Chondrocyte (in vitro differentiated cells): ENCODE data around the gene DYNLRB1. TPM values are rescaled to one million over a fixed set of nuclear protein-coding genes. Genes with fewer than 3 reads are reported as not detected.
A peak's percentile ranks its signal among the peaks of the same experiment; 100 is the strongest.
"Not testable (repeated sequence)": the region's sequence is repeated elsewhere in the genome, so short reads cannot be mapped to it uniquely, and the experiment has no call there.

Experiments
- DNase-seq: peaks from one replicate; pipeline ENCODE4 v3.0.0; 2021; ENCODE audit warnings: mixed read lengths, low spot score
- H3K27ac Mint-ChIP-seq: one replicate; pipeline ENCODE4 v1.8.0; 2021; ENCODE audit warnings: mild to moderate bottlenecking, moderate library complexity, mixed read lengths; ENCODE audit not compliant: unreplicated experiment
- H3K27me3 Mint-ChIP-seq: 2 replicates; pipeline ENCODE4 v1.8.0; 2021; ENCODE audit warnings: low read depth, mixed read lengths
- H3K36me3 Mint-ChIP-seq: 2 replicates; pipeline ENCODE4 v1.8.0; 2021; ENCODE audit warnings: low read depth, mixed read lengths
- H3K4me1 Mint-ChIP-seq: 2 replicates; pipeline ENCODE4 v1.8.0; 2021; ENCODE audit warnings: low read depth, mild to moderate bottlenecking, mixed read lengths
- H3K4me3 Mint-ChIP-seq: one replicate; pipeline ENCODE4 v1.8.0; 2021; ENCODE audit warnings: mild to moderate bottlenecking, moderate library complexity, mixed read lengths; ENCODE audit not compliant: unreplicated experiment
- H3K9me3 Mint-ChIP-seq: 2 replicates; pipeline ENCODE4 v1.8.0; 2021; ENCODE audit warnings: low read depth, mixed read lengths
- total RNA-seq: library from RNA; stranded (reverse); gene quantifications from 3 replicates; pipeline ENCODE4 v1.2.1, GENCODE V29; 2021
- TF ChIP-seq, protein P1 (sequence below): fragments of 200-600 bp; sonication (generic); IDR thresholded peaks from 2 replicates; pipeline ENCODE4 v1.5.0; 2021; ENCODE audit warnings: antibody characterized with exemption, mild to moderate bottlenecking, moderate library complexity

The DYNLRB1 gene
- total RNA-seq, 1 donor from 2014 or later, result 199 TPM

DNA sequence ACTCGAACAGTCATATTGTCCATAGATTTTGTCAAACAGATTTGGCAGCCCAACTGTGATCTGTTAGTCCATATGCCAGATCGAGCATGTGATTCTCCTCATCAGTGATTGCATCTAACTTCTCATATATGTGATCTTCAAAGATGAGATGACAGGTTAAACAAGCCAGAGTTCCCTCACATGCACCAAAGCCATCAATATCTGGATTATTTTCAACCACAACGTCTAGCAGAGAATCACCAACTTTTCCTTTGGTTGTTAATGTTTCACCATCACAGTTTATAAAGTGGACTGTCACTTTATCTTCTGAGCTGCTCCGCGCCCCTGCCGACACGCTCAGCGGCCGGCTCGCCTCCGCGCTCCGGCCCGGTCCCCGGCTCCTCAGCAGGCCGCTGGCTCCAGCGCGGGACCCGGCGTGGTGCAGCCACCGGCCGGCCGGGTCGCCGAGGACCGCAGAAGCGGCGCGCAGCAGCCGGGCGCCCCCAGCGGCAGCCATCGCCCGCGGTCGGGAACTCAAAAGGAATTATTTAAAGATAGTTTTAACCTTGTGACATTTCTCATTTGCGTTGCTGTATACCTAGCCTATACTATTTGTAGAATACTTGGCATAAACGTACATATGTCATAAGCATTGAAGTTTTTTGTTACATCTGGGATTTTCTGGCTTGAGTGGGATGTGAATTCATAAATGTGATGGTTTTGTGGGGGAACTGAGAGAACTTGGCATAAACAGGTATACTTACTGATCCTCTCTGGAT, 40.1 kb upstream of the DYNLRB1 start:
- no peak for DNase-seq
- Mint-ChIP-seq H3K4me3 (no peak overlapping the region), H3K4me1 (peaks cover 24% of the 10 kb centered on the region), H3K9me3 (no peaks in the 10 kb centered on the region), H3K27ac (peak overlapping the region; percentile 8), H3K36me3 (peaks cover 34% of the 10 kb centered on the region), H3K27me3 (no peaks in the 10 kb centered on the region)
- TF ChIP-seq, protein P1, sequence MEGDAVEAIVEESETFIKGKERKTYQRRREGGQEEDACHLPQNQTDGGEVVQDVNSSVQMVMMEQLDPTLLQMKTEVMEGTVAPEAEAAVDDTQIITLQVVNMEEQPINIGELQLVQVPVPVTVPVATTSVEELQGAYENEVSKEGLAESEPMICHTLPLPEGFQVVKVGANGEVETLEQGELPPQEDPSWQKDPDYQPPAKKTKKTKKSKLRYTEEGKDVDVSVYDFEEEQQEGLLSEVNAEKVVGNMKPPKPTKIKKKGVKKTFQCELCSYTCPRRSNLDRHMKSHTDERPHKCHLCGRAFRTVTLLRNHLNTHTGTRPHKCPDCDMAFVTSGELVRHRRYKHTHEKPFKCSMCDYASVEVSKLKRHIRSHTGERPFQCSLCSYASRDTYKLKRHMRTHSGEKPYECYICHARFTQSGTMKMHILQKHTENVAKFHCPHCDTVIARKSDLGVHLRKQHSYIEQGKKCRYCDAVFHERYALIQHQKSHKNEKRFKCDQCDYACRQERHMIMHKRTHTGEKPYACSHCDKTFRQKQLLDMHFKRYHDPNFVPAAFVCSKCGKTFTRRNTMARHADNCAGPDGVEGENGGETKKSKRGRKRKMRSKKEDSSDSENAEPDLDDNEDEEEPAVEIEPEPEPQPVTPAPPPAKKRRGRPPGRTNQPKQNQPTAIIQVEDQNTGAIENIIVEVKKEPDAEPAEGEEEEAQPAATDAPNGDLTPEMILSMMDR, result peak; percentile 63

DNA sequence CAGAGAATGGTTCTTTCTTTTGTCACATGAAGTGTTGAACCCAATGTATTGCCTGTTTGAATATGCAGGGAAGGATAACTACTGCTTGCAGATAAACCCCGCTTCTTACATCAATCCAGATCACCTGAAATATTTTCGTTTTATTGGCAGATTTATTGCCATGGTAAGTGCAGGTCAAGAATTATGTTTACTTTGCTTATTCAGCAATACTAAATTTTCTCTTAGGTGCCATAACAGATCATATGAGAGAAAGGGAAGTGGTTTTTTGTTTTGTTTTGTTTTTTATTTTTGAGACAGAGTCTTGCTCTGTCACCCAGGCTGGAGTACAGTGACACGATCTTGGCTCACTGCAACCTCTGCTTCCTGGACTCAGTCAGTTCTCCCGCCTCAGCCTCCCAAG, 36.6 kb upstream of the DYNLRB1 start:
- no peaks in the 10 kb centered on the region for H3K27me3 Mint-ChIP-seq
- H3K4me1 Mint-ChIP-seq, result no peaks in the 10 kb centered on the region
- no peak overlapping the region for H3K4me3 Mint-ChIP-seq
- peaks cover 46% of the 10 kb centered on the region for H3K36me3 Mint-ChIP-seq
- H3K27ac Mint-ChIP-seq, result peak overlapping the region; percentile 36
- DNase-seq, result no peak
- TF ChIP-seq, protein P1, result no peak
- peaks cover 7% of the 10 kb centered on the region for H3K9me3 Mint-ChIP-seq

DNA sequence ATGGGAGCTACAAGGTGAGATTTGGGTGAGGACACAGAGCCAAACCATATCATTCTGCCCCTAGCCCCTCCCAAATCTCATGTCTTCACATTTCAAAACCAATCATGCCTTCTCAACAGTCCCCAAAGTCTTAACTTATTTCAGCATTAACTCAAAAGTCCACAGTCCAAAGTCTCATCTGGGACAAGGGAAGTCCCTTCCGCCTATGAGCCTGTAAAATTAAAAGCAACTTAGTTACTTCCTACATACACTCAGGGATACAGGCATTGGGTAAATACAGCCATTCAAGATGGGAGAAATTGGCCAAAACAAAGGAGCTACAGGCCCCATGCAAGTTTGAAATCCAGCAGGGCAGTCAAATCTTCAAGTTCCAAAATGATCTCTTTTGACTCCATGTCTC, 34.1 kb upstream of the DYNLRB1 start:
- H3K27ac Mint-ChIP-seq, H3K9me3 Mint-ChIP-seq, H3K4me3 Mint-ChIP-seq, H3K27me3 Mint-ChIP-seq, H3K4me1 Mint-ChIP-seq, DNase-seq: not testable (repeated sequence)
- peaks cover 44% of the 10 kb centered on the region for H3K36me3 Mint-ChIP-seq

DNA sequence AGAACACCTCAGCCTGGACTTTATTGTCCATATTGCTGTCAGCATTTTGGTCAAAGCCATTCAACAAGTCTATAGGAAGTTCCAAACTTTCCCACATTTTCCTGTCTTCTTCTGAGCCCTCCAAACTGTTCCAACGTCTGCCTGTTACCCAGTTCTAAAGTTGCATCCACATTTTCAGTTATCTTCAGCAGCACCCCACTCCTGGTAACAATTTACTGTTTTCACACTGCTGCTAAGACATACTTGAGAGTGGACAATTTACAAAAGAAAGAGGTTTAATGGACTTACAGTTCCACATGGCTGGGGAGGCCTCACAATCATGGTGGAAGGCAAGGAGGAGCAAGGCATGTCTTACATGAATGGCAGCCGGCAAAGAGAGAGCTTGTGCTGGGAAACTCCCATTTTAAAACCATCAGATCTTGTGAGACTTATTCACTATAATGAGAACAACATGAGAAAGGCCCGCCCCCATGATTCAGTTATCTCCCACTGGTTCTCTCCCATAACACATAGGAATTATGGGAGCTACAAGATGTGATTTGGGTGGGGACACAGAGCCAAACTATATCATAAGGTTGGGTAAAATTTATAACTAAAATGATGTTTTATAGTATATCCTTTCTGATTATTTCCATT, 32.5 kb upstream of the DYNLRB1 start:
- H3K27me3 Mint-ChIP-seq, DNase-seq, H3K4me1 Mint-ChIP-seq, H3K4me3 Mint-ChIP-seq, H3K9me3 Mint-ChIP-seq: not testable (repeated sequence)
- peak overlapping the region; percentile 2 for H3K27ac Mint-ChIP-seq
- H3K36me3 Mint-ChIP-seq, result peaks cover 50% of the 10 kb centered on the region

DNA sequence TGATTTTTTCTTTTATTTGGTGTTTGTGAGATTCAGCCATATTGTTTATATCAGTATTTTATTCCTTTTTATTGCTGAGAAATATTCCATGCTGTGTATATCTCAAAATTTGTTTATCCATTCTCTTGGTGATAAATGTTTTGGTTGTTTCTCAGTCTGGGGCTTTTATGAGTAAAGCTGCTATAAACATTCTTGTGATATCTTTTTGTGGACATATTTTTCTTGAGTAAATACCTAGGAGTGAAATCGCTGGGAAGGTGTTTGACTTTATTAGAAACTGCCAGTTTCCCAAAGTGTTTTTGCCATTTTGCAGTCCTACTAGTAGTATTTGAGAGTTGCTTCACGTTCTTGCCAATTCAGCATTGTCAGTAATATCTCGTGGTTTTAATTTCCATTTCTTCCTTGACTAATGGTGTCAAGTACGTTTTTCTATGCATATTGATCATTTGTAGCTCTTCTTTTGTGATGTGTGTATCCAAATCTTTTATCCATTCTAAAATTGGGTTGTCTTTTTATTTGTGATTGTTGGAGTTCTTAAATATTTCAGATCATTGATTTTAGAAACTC, 31.1 kb upstream of the DYNLRB1 start:
- no peak overlapping the region for H3K4me3 Mint-ChIP-seq
- H3K4me1 Mint-ChIP-seq, result no peaks in the 10 kb centered on the region
- H3K36me3 Mint-ChIP-seq, result peaks cover 52% of the 10 kb centered on the region
- H3K27me3 Mint-ChIP-seq, result no peaks in the 10 kb centered on the region
- no peak for DNase-seq
- H3K27ac Mint-ChIP-seq, result no peak overlapping the region
- TF ChIP-seq, protein P1, result no peak
- H3K9me3 Mint-ChIP-seq, result peaks cover 7% of the 10 kb centered on the region

DNA sequence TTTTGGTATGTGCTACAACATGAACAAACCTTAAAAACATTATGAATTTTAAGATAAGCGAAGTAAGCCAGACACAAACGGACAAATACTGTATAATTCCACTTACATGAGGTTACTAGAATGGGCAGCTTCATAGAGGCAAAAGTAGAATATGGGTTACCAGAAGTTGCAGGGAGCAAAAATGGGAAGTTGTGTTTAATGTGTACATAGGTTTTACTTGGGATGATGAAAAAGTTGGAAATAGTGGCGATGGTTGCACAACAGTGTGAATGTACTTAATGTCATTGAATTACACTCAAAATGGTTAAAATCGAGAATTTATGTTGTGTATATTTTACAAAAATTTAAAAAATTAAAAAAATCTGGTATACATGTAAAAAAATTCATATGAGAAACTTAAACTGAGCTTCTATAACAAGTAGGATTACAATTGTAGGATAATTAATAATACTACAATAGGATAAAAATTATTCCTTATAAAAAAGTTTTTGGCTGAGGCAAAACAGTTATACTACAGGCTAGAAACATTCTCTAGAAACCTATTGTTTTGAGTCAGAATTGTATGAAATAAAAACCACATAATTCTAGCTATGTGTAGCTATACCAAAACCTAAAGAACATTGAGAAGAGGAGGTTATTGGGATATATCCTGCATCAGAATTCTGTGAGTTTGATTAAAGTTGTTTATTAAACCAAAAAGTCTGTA, 24.8 kb upstream of the DYNLRB1 start:
- Mint-ChIP-seq H3K27me3 (no peaks in the 10 kb centered on the region), H3K4me1 (peaks cover 8% of the 10 kb centered on the region), H3K36me3 (peaks cover 61% of the 10 kb centered on the region), H3K4me3 (no peak overlapping the region), H3K27ac (no peak overlapping the region), H3K9me3 (no peaks in the 10 kb centered on the region)
- TF ChIP-seq, protein P1, result no peak
- DNase-seq, result no peak
